ENCODE results near the gene ZNF580. TPM values are rescaled to one million over a fixed set of nuclear protein-coding genes. Genes with fewer than 3 reads are reported as not detected.

ZNF580 gene
- polyA plus RNA-seq, 3 donors: 9.7 to 46.5 (median 10.7) TPM

DNA sequence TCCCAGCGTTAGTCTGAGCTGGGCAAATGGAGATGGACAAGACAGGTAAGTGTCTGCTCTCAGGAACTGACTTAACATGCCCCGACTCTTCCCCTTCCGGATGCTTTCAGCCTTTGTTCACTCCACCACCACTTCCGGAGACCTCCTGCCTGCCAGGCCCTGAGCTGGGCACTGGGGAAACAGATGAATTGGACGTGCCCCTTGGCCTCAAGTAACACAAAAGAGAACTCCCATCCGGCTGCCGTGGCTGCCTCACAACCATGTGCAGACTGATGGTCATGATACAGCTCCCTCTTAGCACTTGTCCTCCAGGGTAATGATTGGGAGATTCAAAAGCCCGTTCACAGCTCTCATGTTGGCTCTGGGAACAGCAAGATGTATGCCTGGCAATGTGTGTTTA is 23.4 kb upstream of the ZNF580 start:
- peaks cover 10% of the 10 kb centered on the region for H4K20me1 ChIP-seq (ENCODE audit: insufficient read depth, low read length)
- peaks cover 28 to 54% of the 10 kb centered on the region in 2 donors for H3K36me3 Mint-ChIP-seq
- H3K27ac ChIP-seq (ENCODE audit: low read depth in 1 of 2, low read length in 2 of 2): peak overlapping the region in 1 of 2 donors; percentile 31
- peak overlapping the region in 6 of 7 donors; percentile 17 to 81 (median 56) for H3K27ac Mint-ChIP-seq
- TF ChIP-seq, protein P1, sequence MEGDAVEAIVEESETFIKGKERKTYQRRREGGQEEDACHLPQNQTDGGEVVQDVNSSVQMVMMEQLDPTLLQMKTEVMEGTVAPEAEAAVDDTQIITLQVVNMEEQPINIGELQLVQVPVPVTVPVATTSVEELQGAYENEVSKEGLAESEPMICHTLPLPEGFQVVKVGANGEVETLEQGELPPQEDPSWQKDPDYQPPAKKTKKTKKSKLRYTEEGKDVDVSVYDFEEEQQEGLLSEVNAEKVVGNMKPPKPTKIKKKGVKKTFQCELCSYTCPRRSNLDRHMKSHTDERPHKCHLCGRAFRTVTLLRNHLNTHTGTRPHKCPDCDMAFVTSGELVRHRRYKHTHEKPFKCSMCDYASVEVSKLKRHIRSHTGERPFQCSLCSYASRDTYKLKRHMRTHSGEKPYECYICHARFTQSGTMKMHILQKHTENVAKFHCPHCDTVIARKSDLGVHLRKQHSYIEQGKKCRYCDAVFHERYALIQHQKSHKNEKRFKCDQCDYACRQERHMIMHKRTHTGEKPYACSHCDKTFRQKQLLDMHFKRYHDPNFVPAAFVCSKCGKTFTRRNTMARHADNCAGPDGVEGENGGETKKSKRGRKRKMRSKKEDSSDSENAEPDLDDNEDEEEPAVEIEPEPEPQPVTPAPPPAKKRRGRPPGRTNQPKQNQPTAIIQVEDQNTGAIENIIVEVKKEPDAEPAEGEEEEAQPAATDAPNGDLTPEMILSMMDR (IDR thresholded peaks at IDR 0.05): no peak
- H3K9me3 ChIP-seq (replicated peaks in 1 of 2; ENCODE audit: control insufficient read depth in 1 of 2, insufficient read depth in 1 of 2, low read length in 2 of 2): no peaks in the 10 kb centered on the region
- no peak overlapping the region for H3K4me2 ChIP-seq (replicated peaks; ENCODE audit: extremely low read depth, low read length, poor library complexity, severe bottlenecking)
- intact Hi-C loops (cut with micrococcal nuclease): no loop called here
- no peak overlapping the region for H3K9ac ChIP-seq (ENCODE audit: insufficient read depth, low read length, poor library complexity, severe bottlenecking)
- H2AFZ ChIP-seq (ENCODE audit: insufficient read depth, low read depth, low read length, poor library complexity, severe bottlenecking): no peak overlapping the region
- no peak for DNase-seq
- H3K27me3 Mint-ChIP-seq (ENCODE audit: low read depth in 3 of 3): peaks cover 0 to 4% (median 0%) of the 10 kb centered on the region in 3 donors
- no peaks in the 10 kb centered on the region for H3K27me3 ChIP-seq (ENCODE audit: control insufficient read depth in 2 of 2, insufficient read depth in 2 of 2, low read length in 2 of 2)
- WGBS (ENCODE audit: insufficient coverage): 92% methylated on average over 4 of the region's 8 CpGs
- peaks cover 16 to 25% of the 10 kb centered on the region in 2 donors for H3K36me3 ChIP-seq (replicated peaks in 1 of 2; ENCODE audit: control insufficient read depth in 1 of 2, insufficient read depth in 2 of 2, low read length in 2 of 2)
- no peak overlapping the region for H3K4me3 ChIP-seq (replicated peaks in 1 of 3; ENCODE audit: low read depth in 2 of 3, low read length in 3 of 3)
- peaks cover 0 to 2% (median 2%) of the 10 kb centered on the region in 7 donors for H3K9me3 Mint-ChIP-seq
- peaks cover 52% of the 10 kb centered on the region for H3K4me1 Mint-ChIP-seq
- peaks cover 30% of the 10 kb centered on the region for H3K79me2 ChIP-seq (ENCODE audit: insufficient read depth, low read length)
- H3K4me1 ChIP-seq (ENCODE audit: control insufficient read depth in 1 of 2, insufficient read depth in 2 of 2, low read length in 2 of 2): peaks cover 50 to 57% of the 10 kb centered on the region in 2 donors
- H3K4me3 Mint-ChIP-seq: no peak overlapping the region

DNA sequence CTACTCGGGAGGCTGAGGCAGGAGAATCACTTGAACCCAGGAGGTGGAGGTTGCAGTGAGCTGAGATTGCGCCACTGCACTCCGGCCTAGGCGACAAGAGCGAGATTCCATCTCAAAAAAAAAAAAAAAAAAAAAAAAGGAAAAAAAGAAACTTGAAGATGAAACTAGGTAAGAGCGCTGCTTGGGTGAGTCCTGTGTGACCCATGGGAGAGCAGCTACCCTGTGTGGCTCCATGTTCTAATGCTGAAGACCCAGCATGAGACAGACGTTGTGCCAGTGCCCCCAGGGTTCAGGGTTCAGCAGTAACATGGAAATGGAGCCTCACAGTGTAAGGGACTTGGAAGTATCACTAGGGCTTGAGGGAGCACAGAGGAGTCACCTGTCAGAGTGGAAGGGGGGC is 22.4 kb upstream of the ZNF580 start:
- H3K4me2 ChIP-seq (replicated peaks; ENCODE audit: extremely low read depth, low read length, poor library complexity, severe bottlenecking): no peak overlapping the region
- Mint-ChIP-seq H3K4me3 (peak overlapping the region in 1 of 2 donors; percentile 53), H3K9me3 (peaks cover 0 to 2% (median 2%) of the 10 kb centered on the region in 7 donors), H3K27me3 (ENCODE audit: low read depth in 3 of 3) (peaks cover 0 to 4% (median 1%) of the 10 kb centered on the region in 3 donors), H3K36me3 (peaks cover 22 to 45% of the 10 kb centered on the region in 2 donors), H3K27ac (peak overlapping the region; percentile 86 to 97 (median 92)), H3K4me1 (peaks cover 49% of the 10 kb centered on the region)
- H2AFZ ChIP-seq (ENCODE audit: insufficient read depth, low read depth, low read length, poor library complexity, severe bottlenecking): no peak overlapping the region
- H3K4me1 ChIP-seq (ENCODE audit: control insufficient read depth in 1 of 2, insufficient read depth in 2 of 2, low read length in 2 of 2): peaks cover 52 to 62% of the 10 kb centered on the region in 2 donors
- peaks cover under 1% of the 10 kb centered on the region for H4K20me1 ChIP-seq (ENCODE audit: insufficient read depth, low read length)
- TF ChIP-seq, protein P1 (IDR thresholded peaks at IDR 0.05): no peak
- H3K36me3 ChIP-seq (replicated peaks in 1 of 2; ENCODE audit: control insufficient read depth in 1 of 2, insufficient read depth in 2 of 2, low read length in 2 of 2): peaks cover 16 to 25% of the 10 kb centered on the region in 2 donors
- no peak overlapping the region for H3K4me3 ChIP-seq (replicated peaks in 1 of 3; ENCODE audit: low read depth in 2 of 3, low read length in 3 of 3)
- peak overlapping the region; percentile 52 to 53 for H3K27ac ChIP-seq (ENCODE audit: low read depth in 1 of 2, low read length in 2 of 2)
- no peaks in the 10 kb centered on the region for H3K9me3 ChIP-seq (replicated peaks in 1 of 2; ENCODE audit: control insufficient read depth in 1 of 2, insufficient read depth in 1 of 2, low read length in 2 of 2)
- H3K9ac ChIP-seq (ENCODE audit: insufficient read depth, low read length, poor library complexity, severe bottlenecking): no peak overlapping the region
- H3K27me3 ChIP-seq (ENCODE audit: control insufficient read depth in 2 of 2, insufficient read depth in 2 of 2, low read length in 2 of 2): no peaks in the 10 kb centered on the region
- WGBS (ENCODE audit: insufficient coverage): 90% methylated on average over 2 of the region's 7 CpGs
- peaks cover 30% of the 10 kb centered on the region for H3K79me2 ChIP-seq (ENCODE audit: insufficient read depth, low read length)
- DNase-seq: no peak
- intact Hi-C loops (cut with micrococcal nuclease): no loop called here

All from CD14-positive monocyte (primary cell).